MM.1S (cell line): ENCODE measurements around the gene GSTT2.

Experiments
- DNase-seq: peaks from one replicate; pipeline ENCODE4 v3.0.0-alpha.2; 2015
- H2AFZ ChIP-seq: fragments of 300-600 bp; sonication (generic); 2 replicates; pipeline ENCODE4 v1.6.0; 2016; ENCODE audit warnings: antibody characterized with exemption, low read length
- H3F3A ChIP-seq: fragments of 300-600 bp; sonication (generic); 2 replicates; pipeline ENCODE4 v1.6.1; 2016; ENCODE audit warnings: mild to moderate bottlenecking, antibody characterized with exemption, low read length, moderate library complexity, mixed read lengths; ENCODE audit not compliant: insufficient read depth
- H3K27ac ChIP-seq: fragments of 300-600 bp; sonication (generic); 2 replicates; pipeline ENCODE4 v1.5.1; 2016; ENCODE audit warnings: mild to moderate bottlenecking, low read length
- H3K27me3 ChIP-seq: fragments of 300-600 bp; sonication (generic); replicated peaks from 2 replicates; pipeline ENCODE4 v1.6.0; 2016; ENCODE audit warnings: low read length; ENCODE audit not compliant: insufficient read depth
- H3K36me3 ChIP-seq: fragments of 300-600 bp; sonication (generic); replicated peaks from 2 replicates; pipeline ENCODE4 v1.6.1; 2016; ENCODE audit warnings: mild to moderate bottlenecking, low read length, mixed read lengths; ENCODE audit not compliant: insufficient read depth
- H3K4me1 ChIP-seq: fragments of 300-600 bp; sonication (generic); 2 replicates; pipeline ENCODE4 v1.6.1; 2016; ENCODE audit warnings: low read length, mixed read lengths
- H3K4me2 ChIP-seq: fragments of 300-600 bp; sonication (generic); 2 replicates; pipeline ENCODE4 v1.6.0; 2016; ENCODE audit warnings: low read depth, low read length
- H3K4me3 ChIP-seq: fragments of 300-600 bp; sonication (generic); 2 replicates; pipeline ENCODE4 v1.5.1; 2016; ENCODE audit warnings: low read length, mixed read lengths
- H3K79me2 ChIP-seq: fragments of 300-600 bp; sonication (generic); 2 replicates; pipeline ENCODE4 v1.6.1; 2016; ENCODE audit warnings: mixed run types, low read length, mixed read lengths
- H3K9ac ChIP-seq: fragments of 300-600 bp; sonication (generic); 2 replicates; pipeline ENCODE4 v1.6.1; 2016; ENCODE audit warnings: low read length, mixed read lengths
- H3K9me2 ChIP-seq: fragments of 300-600 bp; sonication (generic); replicated peaks from 2 replicates; pipeline ENCODE4 v1.6.1; 2016; ENCODE audit warnings: mild to moderate bottlenecking, low read length, mixed read lengths; ENCODE audit not compliant: insufficient read depth
- H3K9me3 ChIP-seq: fragments of 300-600 bp; sonication (generic); replicated peaks from 2 replicates; pipeline ENCODE4 v1.6.1; 2016; ENCODE audit warnings: mild to moderate bottlenecking, low read length, mixed read lengths; ENCODE audit not compliant: insufficient read depth
- H4K20me1 ChIP-seq: fragments of 300-600 bp; sonication (generic); 2 replicates; pipeline ENCODE4 v1.6.1; 2016; ENCODE audit warnings: mild to moderate bottlenecking, low read length, moderate library complexity, mixed read lengths; ENCODE audit not compliant: insufficient read depth
- CTCF ChIP-seq: fragments of 300-600 bp; sonication (generic); IDR thresholded peaks from 2 replicates; pipeline ENCODE4 v1.5.1; 2016; ENCODE audit warnings: antibody characterized with exemption, low read length, mixed read lengths
- EZH2 ChIP-seq: fragments of 300-600 bp; sonication (generic); optimal IDR thresholded peaks from 2 replicates; pipeline ENCODE3; 2017; ENCODE audit warnings: low read depth, mild to moderate bottlenecking, antibody characterized with exemption, low read length, mixed read lengths
- EZH2phosphoT487 ChIP-seq: fragments of 300-600 bp; sonication (generic); IDR thresholded peaks from 2 replicates; pipeline ENCODE4 v1.6.1; 2018; ENCODE audit warnings: antibody characterized with exemption, low read length

Gene GSTT2

GRCh38 chr22:24024354-24024753 is 44.4 kb downstream of the GSTT2 start:
- Histone ChIP-seq H3K9ac (no peak overlapping the region), H3K9me3 (no peaks in the 10 kb centered on the region), H4K20me1 (no peaks in the 10 kb centered on the region), H3F3A (no peaks in the 10 kb centered on the region), H3K79me2 (peaks cover 83% of the 10 kb centered on the region), H3K9me2 (no peaks in the 10 kb centered on the region), H3K4me1 (no peaks in the 10 kb centered on the region), H3K27me3 (no peaks in the 10 kb centered on the region), H3K27ac (no peak overlapping the region), H3K4me3 (no peak overlapping the region), H2AFZ (no peak overlapping the region), H3K4me2 (no peak overlapping the region), H3K36me3 (no peaks in the 10 kb centered on the region)
- no peak for DNase-seq
- TF ChIP-seq CTCF: no peak
- TF ChIP-seq EZH2: no peak

GRCh38 chr22:24025475-24025874 is 45.5 kb downstream of the GSTT2 start:
- H3K9me3 ChIP-seq: no peaks in the 10 kb centered on the region
- H3K27me3 ChIP-seq: no peaks in the 10 kb centered on the region
- H3K4me2 ChIP-seq: no peak overlapping the region
- no peak for DNase-seq
- H2AFZ ChIP-seq: no peak overlapping the region
- no peak overlapping the region for H3K4me3 ChIP-seq
- H3K4me1 ChIP-seq: no peaks in the 10 kb centered on the region
- no peak overlapping the region for H3K27ac ChIP-seq
- no peaks in the 10 kb centered on the region for H3K36me3 ChIP-seq
- no peaks in the 10 kb centered on the region for H3K9me2 ChIP-seq
- TF ChIP-seq EZH2 (no peak), EZH2phosphoT487 (no peak), CTCF (no peak)
- H3K79me2 ChIP-seq: peaks cover 85% of the 10 kb centered on the region
- no peaks in the 10 kb centered on the region for H3F3A ChIP-seq
- H4K20me1 ChIP-seq: no peaks in the 10 kb centered on the region
- no peak overlapping the region for H3K9ac ChIP-seq

GRCh38 chr22:24026056-24026455 is 46.1 kb downstream of the GSTT2 start:
- H3K79me2 ChIP-seq: peaks cover 87% of the 10 kb centered on the region
- H2AFZ ChIP-seq: no peak overlapping the region
- DNase-seq: no peak
- H3K36me3 ChIP-seq: no peaks in the 10 kb centered on the region
- H3K4me1 ChIP-seq: no peaks in the 10 kb centered on the region
- no peaks in the 10 kb centered on the region for H3K9me2 ChIP-seq
- no peaks in the 10 kb centered on the region for H4K20me1 ChIP-seq
- H3K27ac ChIP-seq: no peak overlapping the region
- H3F3A ChIP-seq: no peaks in the 10 kb centered on the region
- H3K4me2 ChIP-seq: no peak overlapping the region
- H3K9ac ChIP-seq: no peak overlapping the region
- H3K27me3 ChIP-seq: no peaks in the 10 kb centered on the region
- no peak overlapping the region for H3K4me3 ChIP-seq
- H3K9me3 ChIP-seq: no peaks in the 10 kb centered on the region
- TF ChIP-seq EZH2phosphoT487: no peak

- Histone ChIP-seq H3K9ac (no peak overlapping the region), H3K27ac (no peak overlapping the region), H3K4me2 (no peak overlapping the region), H3K9me3 (no peaks in the 10 kb centered on the region), H2AFZ (no peak overlapping the region), H3K4me3 (no peak overlapping the region), H3K79me2 (peaks cover 90% of the 10 kb centered on the region), H3F3A (no peaks in the 10 kb centered on the region), H4K20me1 (no peaks in the 10 kb centered on the region), H3K9me2 (no peaks in the 10 kb centered on the region), H3K4me1 (no peaks in the 10 kb centered on the region), H3K36me3 (no peaks in the 10 kb centered on the region), H3K27me3 (no peaks in the 10 kb centered on the region)
- TF ChIP-seq CTCF (no peak), EZH2 (no peak), EZH2phosphoT487 (no peak)
- no peak for DNase-seq
Measured at GRCh38 chr22:24026733-24027132, 46.8 kb downstream of the GSTT2 start.
